Dermis microvascular lymphatic vessel endothelial cell (primary cell): ENCODE measurements around the gene COL16A1. TPM values are rescaled to one million over a fixed set of nuclear protein-coding genes. Genes with fewer than 3 reads are reported as not detected.

Source experiments
- DNase-seq, 2 donors: peaks; one replicate each; pipeline versions ENCODE4 v3.0.0 to v3.0.0-alpha.2; 2010; ENCODE audit warnings: low read depth in 2 of 2
- total RNA-seq: library from RNA; depleted of rRNA; stranded (reverse); fragments of >200 nt; gene quantifications from 2 replicates; pipeline ENCODE4 v1.2.1, GENCODE V29; 2014

The COL16A1 gene
- total RNA-seq, 1 donor from 2014 or later = 0.26 TPM

- DNase-seq = no peak
Measured at GRCh38 chr1:31626223-31627207, 77.3 kb downstream of the COL16A1 start.

- no peak for DNase-seq
Measured at GRCh38 chr1:31625561-31626222, 78.1 kb downstream of the COL16A1 start.

GRCh38 chr1:31624731-31625514, 78.9 kb downstream of the COL16A1 start:
- no peak for DNase-seq

GRCh38 chr1:31624309-31624708, 79.5 kb downstream of the COL16A1 start:
- no peak for DNase-seq

GRCh38 chr1:31623365-31623764, 80.5 kb downstream of the COL16A1 start:
- DNase-seq = no peak

GRCh38 chr1:31621847-31622730, 81.7 kb downstream of the COL16A1 start:
- no peak for DNase-seq

GRCh38 chr1:31621498-31621820, 82.4 kb downstream of the COL16A1 start:
- DNase-seq = no peak

GRCh38 chr1:31620631-31621497, 83.0 kb downstream of the COL16A1 start:
- no peak for DNase-seq

- no peak for DNase-seq
Measured at GRCh38 chr1:31618916-31619846, 84.6 kb downstream of the COL16A1 start.

- peak in 1 of 2 donors; percentile 70 for DNase-seq
Measured at GRCh38 chr1:31617916-31618746, 85.7 kb downstream of the COL16A1 start.

- DNase-seq = no peak
Measured at GRCh38 chr1:31617218-31617915, 86.5 kb downstream of the COL16A1 start, which contains the start of gene HCRTR1. TSS of gene HCRTR1 (plus strand) at chr1:31617689. CDS start at chr1:31619193, 1,504 bp downstream.

GRCh38 chr1:31615939-31616338, 87.9 kb downstream of the COL16A1 start:
- no peak for DNase-seq

- DNase-seq = no peak
Measured at GRCh38 chr1:31615414-31615813, 88.4 kb downstream of the COL16A1 start.

GRCh38 chr1:31614414-31615005, 89.3 kb downstream of the COL16A1 start:
- DNase-seq = no peak

GRCh38 chr1:31609514-31610118, 94.2 kb downstream of the COL16A1 start:
- DNase-seq = no peak

GRCh38 chr1:31607360-31607759, 96.5 kb downstream of the COL16A1 start:
- no peak for DNase-seq
